SK-N-SH treated with all-trans-retinoic acid at 6 μM for 48 hours (cell line): ENCODE measurements around the gene DESI1.
"Not testable (repeated sequence)": the region's sequence is repeated elsewhere in the genome, so short reads cannot be mapped to it uniquely, and the experiment has no call there.

Experiments
- ATAC-seq: fragments of 200-7000 bp; cut with Tn5 transposase; 3 replicates; pipeline ENCODE4 v1.9.1; 2020; ENCODE audit warnings: mild to moderate bottlenecking, moderate library complexity
- ARNTL ChIP-seq: fragments of 450-650 bp; formaldehyde crosslinking; IDR thresholded peaks from 2 replicates; pipeline ENCODE4 v1.5.0; 2020; ENCODE audit warnings: low read depth, mild to moderate bottlenecking, moderate library complexity, borderline replicate concordance
- BACH2 ChIP-seq: fragments of 250-450 bp; sonication (Bioruptor Pico); IDR thresholded peaks from 2 replicates; pipeline ENCODE4 v1.9.0; 2021; ENCODE audit warnings: mild to moderate bottlenecking, borderline replicate concordance
- CSDC2 ChIP-seq: fragments of 250-450 bp; sonication (Bioruptor Pico); IDR thresholded peaks from 2 replicates; pipeline ENCODE4 v1.5.0; 2020; ENCODE audit warnings: mild to moderate bottlenecking, moderate library complexity
- ESRRG ChIP-seq: fragments of 250-450 bp; sonication (Bioruptor Pico); IDR thresholded peaks from 2 replicates; pipeline ENCODE4 v1.6.1; 2021; ENCODE audit warnings: mild to moderate bottlenecking
- GLIS3 ChIP-seq: fragments of 250-450 bp; sonication (Bioruptor Pico); IDR thresholded peaks from 2 replicates; pipeline ENCODE4 v1.5.0; 2020; ENCODE audit warnings: mild to moderate bottlenecking, moderate library complexity
- ISL1 ChIP-seq: fragments of 250-450 bp; sonication (Bioruptor Pico); IDR thresholded peaks from 2 replicates; pipeline ENCODE4 v2.1.2; 2022; ENCODE audit warnings: mild to moderate bottlenecking, moderate library complexity
- OSR1 ChIP-seq: fragments of 250-450 bp; sonication (Bioruptor Pico); IDR thresholded peaks from 2 replicates; pipeline ENCODE4 v1.8.0; 2022; ENCODE audit warnings: moderate library complexity, mild to moderate bottlenecking, inconsistent platforms
- PPARA ChIP-seq: fragments of 250-450 bp; sonication (Bioruptor Pico); IDR thresholded peaks from 2 replicates; pipeline ENCODE4 v1.5.0; 2020; ENCODE audit warnings: mild to moderate bottlenecking, borderline replicate concordance
- RARB ChIP-seq: fragments of 250-450 bp; sonication (Bioruptor Pico); IDR thresholded peaks from 2 replicates; pipeline ENCODE4 v1.8.0; 2021; ENCODE audit warnings: mild to moderate bottlenecking, moderate library complexity
- TCF4 ChIP-seq: fragments of 250-450 bp; sonication (Bioruptor Pico); IDR thresholded peaks from 2 replicates; pipeline ENCODE4 v1.8.0; 2021; ENCODE audit warnings: mild to moderate bottlenecking, moderate library complexity, borderline replicate concordance
- TOX ChIP-seq: fragments of 250-450 bp; sonication (Bioruptor Pico); IDR thresholded peaks from 2 replicates; pipeline ENCODE4 v1.8.0; 2021; ENCODE audit warnings: mild to moderate bottlenecking, moderate library complexity, borderline replicate concordance
- ZC3H10 ChIP-seq: fragments of 250-450 bp; sonication (Bioruptor Pico); IDR thresholded peaks from 2 replicates; pipeline ENCODE4 v1.5.1; 2021; ENCODE audit warnings: mild to moderate bottlenecking, moderate library complexity
- ZFP3 ChIP-seq: fragments of 250-450 bp; sonication (Bioruptor Pico); IDR thresholded peaks from 2 replicates; pipeline ENCODE4 v1.5.0; 2020; ENCODE audit warnings: mild to moderate bottlenecking, moderate library complexity
- ZFP30 ChIP-seq: fragments of 450-650 bp; formaldehyde crosslinking; IDR thresholded peaks from 2 replicates; pipeline ENCODE4 v1.5.0; 2022; ENCODE audit warnings: mild to moderate bottlenecking, moderate library complexity
- ZNF565 ChIP-seq: fragments of 450-650 bp; formaldehyde crosslinking; conservative IDR thresholded peaks from 2 replicates; pipeline ENCODE4 v1.5.0; 2020; ENCODE audit warnings: low read depth, mild to moderate bottlenecking, moderate library complexity
- ZNF70 ChIP-seq: fragments of 450-650 bp; formaldehyde crosslinking; IDR thresholded peaks from 2 replicates; pipeline ENCODE4 v1.5.0; 2020; ENCODE audit warnings: mild to moderate bottlenecking, moderate library complexity
- ZNF8 ChIP-seq: fragments of 450-650 bp; formaldehyde crosslinking; IDR thresholded peaks from 2 replicates; pipeline ENCODE4 v1.5.0; 2020; ENCODE audit warnings: mild to moderate bottlenecking, moderate library complexity
- TF ChIP-seq, protein P1 (sequence below): fragments of 250-450 bp; sonication (Bioruptor Pico); IDR thresholded peaks from 2 replicates; pipeline ENCODE4 v1.8.0; 2021; ENCODE audit warnings: low read depth, mild to moderate bottlenecking, moderate library complexity, borderline replicate concordance
- TF ChIP-seq, protein P2 (sequence below): fragments of 250-450 bp; sonication (Bioruptor Pico); IDR thresholded peaks from 2 replicates; pipeline ENCODE4 v1.8.0; 2020; ENCODE audit warnings: mild to moderate bottlenecking, moderate library complexity, borderline replicate concordance
- TF ChIP-seq, protein P3 (sequence below): fragments of 250-450 bp; sonication (Bioruptor Pico); IDR thresholded peaks from 2 replicates; pipeline ENCODE4 v1.5.1; 2021; ENCODE audit warnings: mild to moderate bottlenecking, moderate library complexity
- TF ChIP-seq, protein P4 (sequence below): fragments of 250-450 bp; sonication (Bioruptor Pico); IDR thresholded peaks from 2 replicates; pipeline ENCODE4 v1.5.1; 2020; ENCODE audit warnings: low read depth, mild to moderate bottlenecking, moderate library complexity
- TF ChIP-seq, protein P5 (sequence below): fragments of 250-450 bp; sonication (Bioruptor Pico); IDR thresholded peaks from 2 replicates; pipeline ENCODE4 v1.5.0; 2020; ENCODE audit warnings: mild to moderate bottlenecking, moderate library complexity

The DESI1 gene

DNA sequence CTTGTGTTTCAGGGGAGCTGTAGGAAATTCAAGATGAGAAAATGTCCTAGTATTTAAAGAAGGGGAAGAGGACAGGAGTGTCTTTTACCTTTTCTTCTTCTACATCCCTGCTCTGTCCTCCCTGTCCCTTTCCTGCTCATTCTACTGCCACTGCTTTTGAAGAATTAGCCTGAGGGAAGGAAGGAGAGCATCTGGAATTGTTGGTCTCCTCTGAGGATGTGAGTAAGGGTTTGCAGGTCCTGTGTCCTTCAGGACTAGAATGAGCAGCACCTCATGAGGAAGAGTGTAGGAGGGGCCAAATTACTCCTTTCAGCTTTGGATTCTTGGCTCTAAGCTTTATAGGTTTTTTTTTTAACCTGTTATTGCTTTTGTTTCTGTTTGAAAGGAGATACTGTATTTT, 43.6 kb upstream of the DESI1 start:
- TF ChIP-seq, protein P1, sequence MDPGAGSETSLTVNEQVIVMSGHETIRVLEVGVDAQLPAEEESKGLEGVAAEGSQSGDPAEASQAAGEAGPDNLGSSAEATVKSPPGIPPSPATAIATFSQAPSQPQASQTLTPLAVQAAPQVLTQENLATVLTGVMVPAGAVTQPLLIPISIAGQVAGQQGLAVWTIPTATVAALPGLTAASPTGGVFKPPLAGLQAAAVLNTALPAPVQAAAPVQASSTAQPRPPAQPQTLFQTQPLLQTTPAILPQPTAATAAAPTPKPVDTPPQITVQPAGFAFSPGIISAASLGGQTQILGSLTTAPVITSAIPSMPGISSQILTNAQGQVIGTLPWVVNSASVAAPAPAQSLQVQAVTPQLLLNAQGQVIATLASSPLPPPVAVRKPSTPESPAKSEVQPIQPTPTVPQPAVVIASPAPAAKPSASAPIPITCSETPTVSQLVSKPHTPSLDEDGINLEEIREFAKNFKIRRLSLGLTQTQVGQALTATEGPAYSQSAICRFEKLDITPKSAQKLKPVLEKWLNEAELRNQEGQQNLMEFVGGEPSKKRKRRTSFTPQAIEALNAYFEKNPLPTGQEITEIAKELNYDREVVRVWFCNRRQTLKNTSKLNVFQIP (CRISPR knock-in tag): no peak
- TF ChIP-seq ZNF70 (CRISPR knock-in tag) (no peak), ZFP3 (CRISPR knock-in tag) (no peak), ZNF565 (CRISPR knock-in tag) (no peak), GLIS3 (CRISPR knock-in tag) (no peak), BACH2 (CRISPR knock-in tag) (no peak), ARNTL (no peak), ZFP30 (CRISPR knock-in tag) (no peak), ESRRG (no peak), ISL1 (CRISPR knock-in tag) (no peak), TCF4 (no peak), CSDC2 (CRISPR knock-in tag) (no peak), RARB (CRISPR knock-in tag) (no peak), ZNF8 (CRISPR knock-in tag) (no peak), PPARA (no peak), OSR1 (CRISPR knock-in tag) (no peak), ZC3H10 (CRISPR knock-in tag) (no peak)
- TF ChIP-seq, protein P2, sequence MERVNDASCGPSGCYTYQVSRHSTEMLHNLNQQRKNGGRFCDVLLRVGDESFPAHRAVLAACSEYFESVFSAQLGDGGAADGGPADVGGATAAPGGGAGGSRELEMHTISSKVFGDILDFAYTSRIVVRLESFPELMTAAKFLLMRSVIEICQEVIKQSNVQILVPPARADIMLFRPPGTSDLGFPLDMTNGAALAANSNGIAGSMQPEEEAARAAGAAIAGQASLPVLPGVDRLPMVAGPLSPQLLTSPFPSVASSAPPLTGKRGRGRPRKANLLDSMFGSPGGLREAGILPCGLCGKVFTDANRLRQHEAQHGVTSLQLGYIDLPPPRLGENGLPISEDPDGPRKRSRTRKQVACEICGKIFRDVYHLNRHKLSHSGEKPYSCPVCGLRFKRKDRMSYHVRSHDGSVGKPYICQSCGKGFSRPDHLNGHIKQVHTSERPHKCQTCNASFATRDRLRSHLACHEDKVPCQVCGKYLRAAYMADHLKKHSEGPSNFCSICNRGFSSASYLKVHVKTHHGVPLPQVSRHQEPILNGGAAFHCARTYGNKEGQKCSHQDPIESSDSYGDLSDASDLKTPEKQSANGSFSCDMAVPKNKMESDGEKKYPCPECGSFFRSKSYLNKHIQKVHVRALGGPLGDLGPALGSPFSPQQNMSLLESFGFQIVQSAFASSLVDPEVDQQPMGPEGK (CRISPR knock-in tag): no peak
- TF ChIP-seq, protein P3, sequence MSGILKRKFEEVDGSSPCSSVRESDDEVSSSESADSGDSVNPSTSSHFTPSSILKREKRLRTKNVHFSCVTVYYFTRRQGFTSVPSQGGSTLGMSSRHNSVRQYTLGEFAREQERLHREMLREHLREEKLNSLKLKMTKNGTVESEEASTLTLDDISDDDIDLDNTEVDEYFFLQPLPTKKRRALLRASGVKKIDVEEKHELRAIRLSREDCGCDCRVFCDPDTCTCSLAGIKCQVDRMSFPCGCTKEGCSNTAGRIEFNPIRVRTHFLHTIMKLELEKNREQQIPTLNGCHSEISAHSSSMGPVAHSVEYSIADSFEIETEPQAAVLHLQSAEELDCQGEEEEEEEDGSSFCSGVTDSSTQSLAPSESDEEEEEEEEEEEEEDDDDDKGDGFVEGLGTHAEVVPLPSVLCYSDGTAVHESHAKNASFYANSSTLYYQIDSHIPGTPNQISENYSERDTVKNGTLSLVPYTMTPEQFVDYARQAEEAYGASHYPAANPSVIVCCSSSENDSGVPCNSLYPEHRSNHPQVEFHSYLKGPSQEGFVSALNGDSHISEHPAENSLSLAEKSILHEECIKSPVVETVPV (CRISPR knock-in tag): no peak
- TF ChIP-seq, protein P4, sequence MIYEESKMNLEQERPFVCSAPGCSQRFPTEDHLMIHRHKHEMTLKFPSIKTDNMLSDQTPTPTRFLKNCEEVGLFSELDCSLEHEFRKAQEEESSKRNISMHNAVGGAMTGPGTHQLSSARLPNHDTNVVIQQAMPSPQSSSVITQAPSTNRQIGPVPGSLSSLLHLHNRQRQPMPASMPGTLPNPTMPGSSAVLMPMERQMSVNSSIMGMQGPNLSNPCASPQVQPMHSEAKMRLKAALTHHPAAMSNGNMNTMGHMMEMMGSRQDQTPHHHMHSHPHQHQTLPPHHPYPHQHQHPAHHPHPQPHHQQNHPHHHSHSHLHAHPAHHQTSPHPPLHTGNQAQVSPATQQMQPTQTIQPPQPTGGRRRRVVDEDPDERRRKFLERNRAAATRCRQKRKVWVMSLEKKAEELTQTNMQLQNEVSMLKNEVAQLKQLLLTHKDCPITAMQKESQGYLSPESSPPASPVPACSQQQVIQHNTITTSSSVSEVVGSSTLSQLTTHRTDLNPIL (CRISPR knock-in tag): no peak
- no peak for ATAC-seq

DNA sequence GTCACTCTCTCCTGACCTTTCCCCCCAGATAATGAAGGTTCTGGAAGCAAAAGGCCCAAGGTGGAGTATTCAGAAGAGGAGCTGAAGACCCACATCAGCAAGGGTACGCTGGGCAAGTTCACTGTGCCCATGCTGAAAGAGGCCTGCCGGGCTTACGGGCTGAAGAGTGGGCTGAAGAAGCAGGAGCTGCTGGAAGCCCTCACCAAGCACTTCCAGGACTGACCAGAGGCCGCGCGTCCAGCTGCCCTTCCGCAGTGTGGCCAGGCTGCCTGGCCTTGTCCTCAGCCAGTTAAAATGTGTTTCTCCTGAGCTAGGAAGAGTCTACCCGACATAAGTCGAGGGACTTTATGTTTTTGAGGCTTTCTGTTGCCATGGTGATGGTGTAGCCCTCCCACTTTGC, 42.8 kb upstream of the DESI1 start:
- not testable (repeated sequence) for ATAC-seq

DNA sequence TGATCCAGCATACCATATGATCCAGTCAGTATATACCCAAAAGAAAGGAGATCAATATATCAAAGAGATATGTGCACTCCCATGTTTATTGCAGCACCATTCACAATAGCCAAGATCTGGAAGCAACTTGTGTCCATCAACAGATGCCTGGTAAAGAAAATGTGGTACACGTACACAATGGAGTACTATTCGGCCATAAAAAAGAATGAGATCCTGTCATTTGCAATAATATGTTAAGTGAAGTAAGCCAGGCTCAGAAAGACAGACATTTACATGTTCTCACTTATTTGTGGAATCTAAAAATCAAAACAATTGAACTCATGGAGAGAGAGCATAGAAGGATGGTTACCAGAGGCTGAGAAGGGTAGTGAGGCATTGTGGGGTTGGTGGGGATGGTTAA, 40.9 kb upstream of the DESI1 start:
- ATAC-seq: no peak
- TF ChIP-seq GLIS3 (CRISPR knock-in tag): no peak
- no peak for TF ChIP-seq ZNF8 (CRISPR knock-in tag)
- no peak for TF ChIP-seq RARB (CRISPR knock-in tag)
- TF ChIP-seq, protein P2 (CRISPR knock-in tag): no peak
- TF ChIP-seq, protein P3 (CRISPR knock-in tag): no peak
- no peak for TF ChIP-seq TOX (CRISPR knock-in tag)
- TF ChIP-seq, protein P5, sequence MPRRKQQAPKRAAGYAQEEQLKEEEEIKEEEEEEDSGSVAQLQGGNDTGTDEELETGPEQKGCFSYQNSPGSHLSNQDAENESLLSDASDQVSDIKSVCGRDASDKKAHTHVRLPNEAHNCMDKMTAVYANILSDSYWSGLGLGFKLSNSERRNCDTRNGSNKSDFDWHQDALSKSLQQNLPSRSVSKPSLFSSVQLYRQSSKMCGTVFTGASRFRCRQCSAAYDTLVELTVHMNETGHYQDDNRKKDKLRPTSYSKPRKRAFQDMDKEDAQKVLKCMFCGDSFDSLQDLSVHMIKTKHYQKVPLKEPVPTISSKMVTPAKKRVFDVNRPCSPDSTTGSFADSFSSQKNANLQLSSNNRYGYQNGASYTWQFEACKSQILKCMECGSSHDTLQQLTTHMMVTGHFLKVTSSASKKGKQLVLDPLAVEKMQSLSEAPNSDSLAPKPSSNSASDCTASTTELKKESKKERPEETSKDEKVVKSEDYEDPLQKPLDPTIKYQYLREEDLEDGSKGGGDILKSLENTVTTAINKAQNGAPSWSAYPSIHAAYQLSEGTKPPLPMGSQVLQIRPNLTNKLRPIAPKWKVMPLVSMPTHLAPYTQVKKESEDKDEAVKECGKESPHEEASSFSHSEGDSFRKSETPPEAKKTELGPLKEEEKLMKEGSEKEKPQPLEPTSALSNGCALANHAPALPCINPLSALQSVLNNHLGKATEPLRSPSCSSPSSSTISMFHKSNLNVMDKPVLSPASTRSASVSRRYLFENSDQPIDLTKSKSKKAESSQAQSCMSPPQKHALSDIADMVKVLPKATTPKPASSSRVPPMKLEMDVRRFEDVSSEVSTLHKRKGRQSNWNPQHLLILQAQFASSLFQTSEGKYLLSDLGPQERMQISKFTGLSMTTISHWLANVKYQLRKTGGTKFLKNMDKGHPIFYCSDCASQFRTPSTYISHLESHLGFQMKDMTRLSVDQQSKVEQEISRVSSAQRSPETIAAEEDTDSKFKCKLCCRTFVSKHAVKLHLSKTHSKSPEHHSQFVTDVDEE (CRISPR knock-in tag): no peak
- TF ChIP-seq, protein P4 (CRISPR knock-in tag): no peak
- no peak for TF ChIP-seq OSR1 (CRISPR knock-in tag)
- TF ChIP-seq ZFP30 (CRISPR knock-in tag): no peak
- no peak for TF ChIP-seq ZC3H10 (CRISPR knock-in tag)
- TF ChIP-seq TCF4: no peak
- TF ChIP-seq ZNF70 (CRISPR knock-in tag): no peak
